Cardiac fibroblast (primary cell): ENCODE results near the gene TNNT3.

Source experiments
- DNase-seq, 2 donors: peaks; one replicate each; pipeline versions ENCODE4 v3.0.0 to v3.0.0-alpha.2; 2010; ENCODE audit warnings: low read depth in 2 of 2
- H3K4me3 ChIP-seq, 2 donors: replicated peaks in 1 of 2; 1 replicate in 1 of 2; 2 replicates in 1 of 2; pipeline ENCODE4 v1.5.1; 2011; ENCODE audit warnings: low read depth in 2 of 2, low read length in 2 of 2, mild to moderate bottlenecking in 2 of 2, moderate library complexity in 1 of 2
- TF ChIP-seq, protein P1 (sequence below): IDR thresholded peaks from one replicate; pipeline ENCODE4 v1.5.1; 2011; ENCODE audit warnings: low read depth, mild to moderate bottlenecking, low read length, inconsistent platforms

TNNT3 gene

DNA sequence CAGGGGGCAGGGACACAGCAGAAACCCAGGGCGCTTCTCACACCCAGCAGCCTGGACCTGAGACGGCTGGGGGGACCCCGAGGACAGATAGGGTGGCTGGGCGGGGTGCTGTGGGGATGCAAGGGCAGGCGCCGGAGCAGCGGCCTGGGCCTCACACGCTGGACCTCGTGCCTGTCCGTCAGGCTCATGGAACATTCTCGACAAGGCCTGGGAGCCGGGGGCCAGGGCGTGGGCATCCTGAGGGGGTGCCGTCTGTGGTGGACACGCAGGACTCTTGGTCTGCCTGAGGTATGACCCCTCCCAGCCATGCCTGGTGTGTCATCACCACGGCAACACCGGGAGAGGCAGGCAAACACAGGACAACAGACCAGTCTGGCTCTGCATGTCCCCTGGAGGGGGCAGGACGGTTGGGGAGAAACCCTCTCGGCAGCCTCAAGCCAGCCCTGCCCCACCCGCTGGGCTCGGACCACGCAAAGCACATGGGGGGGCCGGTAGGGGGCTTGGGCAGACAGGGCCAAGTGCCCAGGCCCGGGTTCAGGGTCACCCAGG, 49.0 kb downstream of the TNNT3 start:
- TF ChIP-seq, protein P1, sequence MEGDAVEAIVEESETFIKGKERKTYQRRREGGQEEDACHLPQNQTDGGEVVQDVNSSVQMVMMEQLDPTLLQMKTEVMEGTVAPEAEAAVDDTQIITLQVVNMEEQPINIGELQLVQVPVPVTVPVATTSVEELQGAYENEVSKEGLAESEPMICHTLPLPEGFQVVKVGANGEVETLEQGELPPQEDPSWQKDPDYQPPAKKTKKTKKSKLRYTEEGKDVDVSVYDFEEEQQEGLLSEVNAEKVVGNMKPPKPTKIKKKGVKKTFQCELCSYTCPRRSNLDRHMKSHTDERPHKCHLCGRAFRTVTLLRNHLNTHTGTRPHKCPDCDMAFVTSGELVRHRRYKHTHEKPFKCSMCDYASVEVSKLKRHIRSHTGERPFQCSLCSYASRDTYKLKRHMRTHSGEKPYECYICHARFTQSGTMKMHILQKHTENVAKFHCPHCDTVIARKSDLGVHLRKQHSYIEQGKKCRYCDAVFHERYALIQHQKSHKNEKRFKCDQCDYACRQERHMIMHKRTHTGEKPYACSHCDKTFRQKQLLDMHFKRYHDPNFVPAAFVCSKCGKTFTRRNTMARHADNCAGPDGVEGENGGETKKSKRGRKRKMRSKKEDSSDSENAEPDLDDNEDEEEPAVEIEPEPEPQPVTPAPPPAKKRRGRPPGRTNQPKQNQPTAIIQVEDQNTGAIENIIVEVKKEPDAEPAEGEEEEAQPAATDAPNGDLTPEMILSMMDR = no peak
- H3K4me3 ChIP-seq = no peak overlapping the region

DNA sequence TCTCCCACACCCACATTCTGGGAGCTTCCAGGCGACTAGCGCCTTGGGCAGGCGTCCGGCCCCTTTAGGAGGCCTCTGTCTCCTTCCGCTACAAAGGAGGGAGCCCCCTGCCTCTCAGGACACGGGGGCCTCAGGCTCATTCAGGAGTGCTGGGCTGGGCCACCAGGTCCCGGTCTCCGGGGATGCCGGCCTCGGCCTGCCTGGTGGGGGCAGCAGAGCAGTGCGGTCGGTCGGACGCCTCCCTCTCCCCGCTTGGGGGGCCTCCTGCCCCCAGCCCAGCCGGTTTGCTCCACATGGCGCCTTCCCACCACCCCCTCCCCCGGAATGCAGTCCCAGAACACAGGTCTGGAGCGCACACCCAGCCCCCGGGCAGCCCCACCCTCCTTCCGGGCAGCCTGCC, 49.5 kb downstream of the TNNT3 start:
- no peak for DNase-seq
- H3K4me3 ChIP-seq = no peak overlapping the region
- TF ChIP-seq, protein P1 = no peak

More for the DNA sequence above, 49.0 kb downstream of the TNNT3 start:
- no peak for DNase-seq

DNA sequence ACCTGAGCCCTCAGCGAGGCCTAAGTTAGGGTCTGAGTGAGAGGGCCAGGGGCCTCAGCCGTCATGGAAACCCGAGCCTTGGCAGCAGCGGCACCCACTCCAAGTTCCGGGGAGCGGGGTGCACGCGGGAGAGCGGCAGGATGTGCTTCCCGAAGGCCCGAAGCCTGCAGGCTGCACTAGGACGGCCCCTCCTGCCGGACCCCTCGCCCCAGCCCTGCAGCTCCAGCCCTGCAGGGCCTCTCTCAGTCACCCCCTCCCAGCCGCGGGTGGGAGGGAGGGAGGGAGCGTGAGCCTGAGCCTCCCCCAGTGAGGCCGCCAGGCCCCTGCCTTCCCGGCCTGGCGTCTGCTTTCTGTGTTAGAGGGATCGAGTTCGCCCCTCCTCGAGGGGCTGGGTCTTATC, 50.3 kb downstream of the TNNT3 start:
- TF ChIP-seq, protein P1 = no peak
- H3K4me3 ChIP-seq = no peak overlapping the region
- DNase-seq = no peak

DNA sequence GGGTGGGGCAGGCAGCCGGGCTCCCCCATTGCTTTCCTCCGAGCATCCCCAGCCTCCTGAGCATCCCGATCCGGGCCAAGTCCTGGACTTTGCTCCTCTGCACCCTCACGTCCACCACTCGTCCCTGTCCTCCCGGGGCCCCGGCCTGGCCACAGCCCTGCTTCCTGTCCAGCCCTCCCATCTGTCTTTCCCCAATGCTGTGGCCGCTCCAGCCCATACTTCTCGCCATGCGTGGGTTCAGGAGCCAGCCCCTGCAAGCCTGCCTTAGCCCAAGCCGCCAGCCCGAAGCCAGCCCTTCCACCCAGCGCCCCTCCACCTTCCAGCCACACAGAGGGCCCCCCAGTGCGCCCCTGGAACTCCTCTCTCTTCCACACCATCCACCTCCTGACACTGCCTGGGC, 51.5 kb downstream of the TNNT3 start:
- TF ChIP-seq, protein P1 = no peak
- H3K4me3 ChIP-seq = no peak overlapping the region
- DNase-seq = no peak

DNA sequence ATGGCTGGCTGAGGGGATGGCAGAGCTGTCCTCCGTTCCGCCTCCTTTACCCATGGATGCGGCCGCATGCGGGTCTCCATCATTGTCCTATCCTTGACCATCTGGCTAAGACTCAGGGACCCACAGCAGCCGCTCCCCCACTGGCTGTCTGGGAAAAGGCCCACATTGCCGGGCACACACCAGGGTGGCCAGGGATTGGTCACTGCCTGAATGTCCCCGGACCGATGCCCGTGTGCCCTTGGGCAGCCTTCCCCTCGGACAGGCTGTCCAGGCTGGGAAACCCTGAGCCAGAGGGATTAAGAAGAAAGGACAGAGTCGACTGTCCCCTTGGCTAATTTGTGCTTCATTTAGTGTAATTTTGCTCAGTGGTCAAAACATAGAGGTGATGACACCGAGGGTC, 55.7 kb downstream of the TNNT3 start:
- no peak for DNase-seq
- no peak overlapping the region for H3K4me3 ChIP-seq
- TF ChIP-seq, protein P1 = no peak

DNA sequence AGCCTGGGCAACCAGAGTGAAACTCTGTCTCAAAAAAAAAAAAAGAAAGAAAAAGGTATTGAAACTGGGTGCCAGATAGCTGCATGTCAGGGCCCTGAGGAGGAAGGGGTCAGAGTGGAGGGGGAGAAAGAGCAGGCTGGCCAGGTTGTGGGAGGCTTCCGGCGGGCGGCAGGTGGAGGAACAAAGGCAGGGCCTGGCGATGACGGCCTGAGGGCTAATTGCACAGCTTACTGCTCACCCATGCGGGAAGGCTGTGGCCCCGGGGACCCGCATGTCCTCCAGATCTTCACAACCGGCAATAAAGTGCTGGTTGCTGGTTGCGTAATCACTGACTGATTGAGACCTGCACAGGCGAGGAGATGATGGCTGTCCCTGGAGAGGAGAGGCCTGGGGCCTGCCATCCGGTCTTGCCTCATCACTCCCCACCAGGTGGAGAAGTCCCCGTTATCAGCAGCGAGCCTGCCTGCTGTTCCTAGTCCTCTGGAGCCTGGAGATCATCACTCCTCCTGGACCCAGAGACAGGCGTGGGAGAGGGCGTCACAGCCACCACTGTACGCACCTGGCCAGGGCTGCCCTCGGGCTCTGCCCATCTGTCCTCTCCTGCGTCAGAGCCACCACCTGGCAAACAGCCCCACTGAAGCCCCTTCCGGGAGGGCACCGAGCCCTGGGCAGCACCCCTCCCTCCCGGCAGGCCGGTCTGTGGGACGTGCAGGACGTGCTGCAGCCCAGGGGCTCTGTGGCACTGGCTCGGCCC, 59.4 kb downstream of the TNNT3 start:
- H3K4me3 ChIP-seq = no peak overlapping the region
- no peak for DNase-seq
- TF ChIP-seq, protein P1 = no peak
